ENCODE data around the gene ZNF382. TPM values are rescaled to one million over a fixed set of nuclear protein-coding genes. Genes with fewer than 3 reads are reported as not detected.

ZNF382 gene
- total RNA-seq, 1 donor from 2014 or later = 12.5 TPM

GRCh38 chr19:36674201-36674600, 69.1 kb downstream of the ZNF382 start:
- Mint-ChIP-seq H3K36me3 (ENCODE audit: low read depth, unreplicated experiment) (peaks cover 56% of the 10 kb centered on the region), H3K4me3 (ENCODE audit: unreplicated experiment) (peak overlapping the region; percentile 35), H3K27ac (ENCODE audit: unreplicated experiment) (no peak overlapping the region), H3K4me1 (ENCODE audit: unreplicated experiment) (no peaks in the 10 kb centered on the region), H3K27me3 (ENCODE audit: unreplicated experiment) (peaks cover 9% of the 10 kb centered on the region), H3K9me3 (ENCODE audit: unreplicated experiment) (peaks cover 16% of the 10 kb centered on the region)
- TF ChIP-seq CTCF (IDR thresholded peaks at IDR 0.05; ENCODE audit: unreplicated experiment) = no peak
- no peak for DNase-seq (ENCODE audit: low spot score)

GRCh38 chr19:36679455-36679854, 74.3 kb downstream of the ZNF382 start:
- Mint-ChIP-seq H3K4me3 (ENCODE audit: unreplicated experiment) (no peak overlapping the region), H3K27me3 (ENCODE audit: unreplicated experiment) (no peaks in the 10 kb centered on the region), H3K36me3 (ENCODE audit: low read depth, unreplicated experiment) (peaks cover 47% of the 10 kb centered on the region), H3K27ac (ENCODE audit: unreplicated experiment) (no peak overlapping the region), H3K9me3 (ENCODE audit: unreplicated experiment) (peaks cover 9% of the 10 kb centered on the region), H3K4me1 (ENCODE audit: unreplicated experiment) (no peaks in the 10 kb centered on the region)
- no peak for DNase-seq (ENCODE audit: low spot score)
- no peak for TF ChIP-seq CTCF (IDR thresholded peaks at IDR 0.05; ENCODE audit: unreplicated experiment)

Other genes starting within 250 kb of the ZNF382 start
- gene ZFP14, start 226.1 kb upstream of the ZNF382 start, total RNA-seq (ENCODE audit: unreplicated experiment) = 13.9 TPM
- gene ZFP82, start 186.7 kb upstream of the ZNF382 start, total RNA-seq (ENCODE audit: unreplicated experiment) = 11.5 TPM
- gene ZNF566, start 115.8 kb upstream of the ZNF382 start, total RNA-seq (ENCODE audit: unreplicated experiment) = 10.4 TPM
- 20.6 TPM for gene ZNF260, start 77.0 kb upstream of the ZNF382 start, total RNA-seq (ENCODE audit: unreplicated experiment)
- gene ZNF529, start 32.0 kb upstream of the ZNF382 start, total RNA-seq (ENCODE audit: unreplicated experiment) = 19.0 TPM
- gene ZNF461, start 61.5 kb downstream of the ZNF382 start, total RNA-seq (ENCODE audit: unreplicated experiment) = 9.2 TPM
- 9.7 TPM for gene ZNF567, start 82.3 kb downstream of the ZNF382 start, total RNA-seq (ENCODE audit: unreplicated experiment)
- 7.0 TPM for gene ZNF850, start 167.5 kb downstream of the ZNF382 start, total RNA-seq (ENCODE audit: unreplicated experiment)
- 12.3 TPM for gene ZNF790, start 233.1 kb downstream of the ZNF382 start, total RNA-seq (ENCODE audit: unreplicated experiment)
- gene ZNF345, start 245.6 kb downstream of the ZNF382 start, total RNA-seq (ENCODE audit: unreplicated experiment) = 9.6 TPM